HG03135 (cell line): ENCODE data around the gene PDXK.

Experiments used
- ATAC-seq: cut with Tn5 transposase; IDR thresholded peaks from one replicate; pipeline ENCODE4 v1.9.1; 2021; ENCODE audit warnings: mild to moderate bottlenecking, moderate library complexity; ENCODE audit not compliant: unreplicated experiment

Gene PDXK

GRCh38 chr21:43761886-43762285, 43.0 kb downstream of the PDXK start:
- no peak for ATAC-seq

- no peak for ATAC-seq
Measured at GRCh38 chr21:43762303-43763128, 43.6 kb downstream of the PDXK start.

- no peak for ATAC-seq
Measured at GRCh38 chr21:43763901-43764523, 45.1 kb downstream of the PDXK start.

- ATAC-seq: no peak
Measured at GRCh38 chr21:43764576-43765495, 45.9 kb downstream of the PDXK start.

- ATAC-seq: no peak
Measured at GRCh38 chr21:43766734-43767497, 48.0 kb downstream of the PDXK start.

GRCh38 chr21:43767498-43767983, 48.6 kb downstream of the PDXK start:
- ATAC-seq: no peak

- no peak for ATAC-seq
Measured at GRCh38 chr21:43767984-43768867, 49.3 kb downstream of the PDXK start.

GRCh38 chr21:43768868-43769167, 49.9 kb downstream of the PDXK start:
- no peak for ATAC-seq

GRCh38 chr21:43769325-43769958, 50.5 kb downstream of the PDXK start:
- ATAC-seq: no peak

GRCh38 chr21:43770066-43770655, 51.2 kb downstream of the PDXK start:
- no peak for ATAC-seq

- ATAC-seq: no peak
Measured at GRCh38 chr21:43771199-43771675, 52.3 kb downstream of the PDXK start.

GRCh38 chr21:43771698-43772424, 52.9 kb downstream of the PDXK start:
- ATAC-seq: no peak

GRCh38 chr21:43772425-43772821, 53.5 kb downstream of the PDXK start:
- ATAC-seq: no peak

GRCh38 chr21:43774163-43774562, 55.2 kb downstream of the PDXK start:
- no peak for ATAC-seq

GRCh38 chr21:43775190-43775589, 56.3 kb downstream of the PDXK start:
- ATAC-seq: no peak

- ATAC-seq: no peak
Measured at GRCh38 chr21:43775795-43776430, 57.0 kb downstream of the PDXK start, which contains the start of gene CSTB. Gene CSTB, minus strand, starts transcription at chr21:43776308. Its CDS starts 39 bp downstream, at chr21:43776269.

GRCh38 chr21:43777953-43778352, 59.0 kb downstream of the PDXK start:
- no peak for ATAC-seq
